Loucy (cell line): ENCODE measurements around the gene TRDMT1.

ENCODE experiments used
- H2AFZ ChIP-seq: fragments of 200-600 bp; sonication (generic); 2 replicates; pipeline ENCODE4 v1.6.0; 2016; ENCODE audit warnings: antibody characterized with exemption, mild to moderate bottlenecking, low read length, moderate library complexity
- H3F3A ChIP-seq: fragments of 200-600 bp; 2 replicates; pipeline ENCODE4 v1.6.0; 2016; ENCODE audit warnings: antibody characterized with exemption, low read depth, mild to moderate bottlenecking
- H3K27me3 ChIP-seq: fragments of 200-600 bp; sonication (generic); 2 replicates; pipeline ENCODE4 v1.6.1; 2014; ENCODE audit warnings: low read length, mild to moderate bottlenecking; ENCODE audit not compliant: insufficient read depth, poor library complexity, severe bottlenecking
- H3K36me3 ChIP-seq: fragments of 200-600 bp; sonication (generic); 2 replicates; pipeline ENCODE4 v1.6.1; 2016; ENCODE audit warnings: low read length; ENCODE audit not compliant: insufficient read depth
- H3K4me1 ChIP-seq: fragments of 200-600 bp; sonication (generic); 2 replicates; pipeline ENCODE4 v1.5.1; 2014; ENCODE audit warnings: low read length, mild to moderate bottlenecking; ENCODE audit not compliant: insufficient read depth, poor library complexity, severe bottlenecking
- H3K4me2 ChIP-seq: fragments of 200-600 bp; sonication (generic); 2 replicates; pipeline ENCODE4 v1.6.0; 2014; ENCODE audit warnings: antibody characterized with exemption, low read length, low read depth, mild to moderate bottlenecking; ENCODE audit not compliant: poor library complexity, severe bottlenecking
- H3K4me3 ChIP-seq: fragments of 200-600 bp; sonication (generic); 2 replicates; pipeline ENCODE4 v1.5.1; 2014; ENCODE audit warnings: low read length, mild to moderate bottlenecking, mixed read lengths; ENCODE audit not compliant: poor library complexity, severe bottlenecking
- H3K79me2 ChIP-seq: fragments of 200-600 bp; sonication (generic); 2 replicates; pipeline ENCODE4 v1.6.1; 2014; ENCODE audit warnings: low read length; ENCODE audit not compliant: insufficient read depth
- H3K9ac ChIP-seq: fragments of 200-600 bp; sonication (generic); 2 replicates; pipeline ENCODE4 v1.6.0; 2014; ENCODE audit warnings: mild to moderate bottlenecking, low read depth, low read length, moderate library complexity; ENCODE audit not compliant: poor library complexity, severe bottlenecking
- H3K9me2 ChIP-seq: fragments of 200-600 bp; sonication (generic); replicated peaks from 2 replicates; pipeline ENCODE4 v1.6.1; 2016; ENCODE audit warnings: low read depth, low read length, mixed read lengths
- H3K9me3 ChIP-seq: fragments of 200-600 bp; sonication (generic); 2 replicates; pipeline ENCODE4 v1.6.1; 2014; ENCODE audit warnings: mild to moderate bottlenecking, antibody characterized with exemption, low read length, low read depth; ENCODE audit not compliant: insufficient read depth
- H4K20me1 ChIP-seq: fragments of 200-600 bp; sonication (generic); 2 replicates; pipeline ENCODE4 v1.6.0; 2014; ENCODE audit warnings: antibody characterized with exemption, low read length, mild to moderate bottlenecking; ENCODE audit not compliant: insufficient read depth, poor library complexity, severe bottlenecking
- CTCF ChIP-seq: fragments of 200-600 bp; sonication (generic); conservative IDR thresholded peaks from 2 replicates; pipeline ENCODE4 v1.5.1; 2014; ENCODE audit warnings: mild to moderate bottlenecking, antibody characterized with exemption, low read length
- EZH2phosphoT487 ChIP-seq: fragments of 200-600 bp; IDR thresholded peaks from 2 replicates; pipeline ENCODE4 v1.6.1; 2018; ENCODE audit warnings: antibody characterized with exemption, mild to moderate bottlenecking, moderate library complexity, borderline replicate concordance

TRDMT1 gene

GRCh38 chr10:17216217-17216900, 14.9 kb upstream of the TRDMT1 start:
- H4K20me1 ChIP-seq, result no peaks in the 10 kb centered on the region
- H3K36me3 ChIP-seq, result no peaks in the 10 kb centered on the region
- H3K4me1 ChIP-seq, result peaks cover 71% of the 10 kb centered on the region
- peak overlapping the region; percentile 82 for H3K9ac ChIP-seq
- H3F3A ChIP-seq, result peaks cover 18% of the 10 kb centered on the region
- peak overlapping the region; percentile 74 for H3K4me2 ChIP-seq
- no peaks in the 10 kb centered on the region for H3K27me3 ChIP-seq
- no peaks in the 10 kb centered on the region for H3K79me2 ChIP-seq
- peak overlapping the region; percentile 62 for H3K4me3 ChIP-seq
- no peaks in the 10 kb centered on the region for H3K9me2 ChIP-seq
- H2AFZ ChIP-seq, result no peak overlapping the region; the same call in 1 of the 2 replicates
- H3K9me3 ChIP-seq, result no peaks in the 10 kb centered on the region
- TF ChIP-seq EZH2phosphoT487 (no peak), CTCF (no peak)

GRCh38 chr10:17215782-17216122, 14.3 kb upstream of the TRDMT1 start:
- Histone ChIP-seq H3K79me2 (no peaks in the 10 kb centered on the region), H3K9me3 (no peaks in the 10 kb centered on the region), H3K4me3 (peak overlapping the region; percentile 62), H4K20me1 (no peaks in the 10 kb centered on the region), H3K9ac (peak overlapping the region; percentile 82), H3K4me1 (peaks cover 67% of the 10 kb centered on the region), H3K36me3 (no peaks in the 10 kb centered on the region), H2AFZ (no peak overlapping the region), H3K27me3 (no peaks in the 10 kb centered on the region), H3K4me2 (peak overlapping the region; percentile 74), H3K9me2 (no peaks in the 10 kb centered on the region), H3F3A (peaks cover 18% of the 10 kb centered on the region)
- TF ChIP-seq CTCF (no peak), EZH2phosphoT487 (no peak)

- no peak overlapping the region for H2AFZ ChIP-seq
- H3K9me2 ChIP-seq, result no peaks in the 10 kb centered on the region
- H3K27me3 ChIP-seq, result no peaks in the 10 kb centered on the region
- TF ChIP-seq CTCF (no peak), EZH2phosphoT487 (no peak)
- peaks cover 18% of the 10 kb centered on the region for H3F3A ChIP-seq
- H4K20me1 ChIP-seq, result no peaks in the 10 kb centered on the region
- peaks cover 62% of the 10 kb centered on the region for H3K4me1 ChIP-seq
- H3K4me2 ChIP-seq, result peak overlapping the region; percentile 74
- H3K9me3 ChIP-seq, result no peaks in the 10 kb centered on the region
- no peaks in the 10 kb centered on the region for H3K36me3 ChIP-seq
- peak overlapping the region; percentile 82 for H3K9ac ChIP-seq
- H3K4me3 ChIP-seq, result peak overlapping the region; percentile 62
- no peaks in the 10 kb centered on the region for H3K79me2 ChIP-seq
These were observed 13.7 kb upstream of the TRDMT1 start for GRCh38 chr10:17214971-17215781.
